GM23338 (cell line): ENCODE data around the gene ARHGEF2.

ENCODE experiments used
- EZH2 ChIP-seq: fragments of 200-600 bp; sonication (generic); IDR thresholded peaks from one replicate; pipeline ENCODE4 v1.8.0; 2017; ENCODE audit warnings: antibody characterized with exemption, mild to moderate bottlenecking, low read depth; ENCODE audit not compliant: unreplicated experiment
- POLR2AphosphoS5 ChIP-seq: IDR thresholded peaks from 2 replicates; pipeline ENCODE4 v1.6.1; 2016; ENCODE audit warnings: antibody characterized with exemption, low read depth
- TF ChIP-seq, protein P1 (sequence below), 2 experiments: fragments of 200-600 bp in 1 of 2; sonication (generic) in 1 of 2; conservative IDR thresholded peaks; 2 replicates each; pipeline versions ENCODE4 v1.5.1 to v1.6.1; 2016 to 2017; ENCODE audit warnings: antibody characterized with exemption in 2 of 2, low read depth in 2 of 2, mild to moderate bottlenecking in 2 of 2, moderate library complexity in 1 of 2

DNA sequence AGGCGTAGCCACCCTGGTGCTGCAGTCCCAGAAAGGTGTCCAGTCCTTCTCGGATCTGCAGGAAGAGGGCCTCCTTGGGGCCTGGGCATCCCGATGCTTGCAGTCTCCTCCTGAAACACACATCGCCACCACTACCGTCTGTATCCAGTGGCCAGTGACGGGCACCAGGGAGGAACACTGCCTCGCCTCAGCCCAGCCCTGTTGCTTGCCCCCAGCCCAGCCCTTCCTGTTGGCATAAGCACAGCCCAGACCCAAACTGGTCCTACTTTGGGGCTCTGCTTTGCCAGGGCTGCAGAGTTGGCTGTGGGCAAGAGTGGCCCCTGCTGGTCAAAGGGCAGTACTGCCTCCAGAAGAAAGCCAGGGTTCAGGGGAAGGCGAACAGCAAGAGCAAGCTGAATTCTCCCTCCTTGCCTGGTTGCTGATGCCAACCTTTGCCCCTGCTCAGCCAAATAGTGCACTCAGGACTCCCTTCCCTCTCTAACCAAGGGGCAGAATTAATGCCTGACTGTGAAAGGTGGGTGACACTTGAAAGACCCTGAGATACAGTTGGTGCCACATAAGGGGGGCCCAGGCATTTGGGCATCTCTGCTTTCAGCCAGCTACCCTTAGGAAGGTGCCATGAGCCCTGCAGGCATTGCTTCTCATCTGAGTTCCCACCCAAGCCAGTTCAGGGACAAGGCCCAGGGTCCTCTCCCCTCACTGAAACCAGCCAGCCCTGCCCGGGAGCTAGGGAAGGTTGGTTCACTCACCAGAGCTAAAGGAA lies 11.1 kb upstream of the ARHGEF2 start:
- TF ChIP-seq, protein P1, sequence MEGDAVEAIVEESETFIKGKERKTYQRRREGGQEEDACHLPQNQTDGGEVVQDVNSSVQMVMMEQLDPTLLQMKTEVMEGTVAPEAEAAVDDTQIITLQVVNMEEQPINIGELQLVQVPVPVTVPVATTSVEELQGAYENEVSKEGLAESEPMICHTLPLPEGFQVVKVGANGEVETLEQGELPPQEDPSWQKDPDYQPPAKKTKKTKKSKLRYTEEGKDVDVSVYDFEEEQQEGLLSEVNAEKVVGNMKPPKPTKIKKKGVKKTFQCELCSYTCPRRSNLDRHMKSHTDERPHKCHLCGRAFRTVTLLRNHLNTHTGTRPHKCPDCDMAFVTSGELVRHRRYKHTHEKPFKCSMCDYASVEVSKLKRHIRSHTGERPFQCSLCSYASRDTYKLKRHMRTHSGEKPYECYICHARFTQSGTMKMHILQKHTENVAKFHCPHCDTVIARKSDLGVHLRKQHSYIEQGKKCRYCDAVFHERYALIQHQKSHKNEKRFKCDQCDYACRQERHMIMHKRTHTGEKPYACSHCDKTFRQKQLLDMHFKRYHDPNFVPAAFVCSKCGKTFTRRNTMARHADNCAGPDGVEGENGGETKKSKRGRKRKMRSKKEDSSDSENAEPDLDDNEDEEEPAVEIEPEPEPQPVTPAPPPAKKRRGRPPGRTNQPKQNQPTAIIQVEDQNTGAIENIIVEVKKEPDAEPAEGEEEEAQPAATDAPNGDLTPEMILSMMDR (conservative IDR thresholded peaks at IDR 0.05; ENCODE audit: low read depth in 2 of 2), result peak; percentile 98 to 99
- TF ChIP-seq POLR2AphosphoS5, result no peak
- TF ChIP-seq EZH2, result no peak
